ENCODE data around the gene ZNHIT3.

GRCh38 chr17:36545077-36545464, 58.6 kb downstream of the ZNHIT3 start:
- TF ChIP-seq, protein P1, sequence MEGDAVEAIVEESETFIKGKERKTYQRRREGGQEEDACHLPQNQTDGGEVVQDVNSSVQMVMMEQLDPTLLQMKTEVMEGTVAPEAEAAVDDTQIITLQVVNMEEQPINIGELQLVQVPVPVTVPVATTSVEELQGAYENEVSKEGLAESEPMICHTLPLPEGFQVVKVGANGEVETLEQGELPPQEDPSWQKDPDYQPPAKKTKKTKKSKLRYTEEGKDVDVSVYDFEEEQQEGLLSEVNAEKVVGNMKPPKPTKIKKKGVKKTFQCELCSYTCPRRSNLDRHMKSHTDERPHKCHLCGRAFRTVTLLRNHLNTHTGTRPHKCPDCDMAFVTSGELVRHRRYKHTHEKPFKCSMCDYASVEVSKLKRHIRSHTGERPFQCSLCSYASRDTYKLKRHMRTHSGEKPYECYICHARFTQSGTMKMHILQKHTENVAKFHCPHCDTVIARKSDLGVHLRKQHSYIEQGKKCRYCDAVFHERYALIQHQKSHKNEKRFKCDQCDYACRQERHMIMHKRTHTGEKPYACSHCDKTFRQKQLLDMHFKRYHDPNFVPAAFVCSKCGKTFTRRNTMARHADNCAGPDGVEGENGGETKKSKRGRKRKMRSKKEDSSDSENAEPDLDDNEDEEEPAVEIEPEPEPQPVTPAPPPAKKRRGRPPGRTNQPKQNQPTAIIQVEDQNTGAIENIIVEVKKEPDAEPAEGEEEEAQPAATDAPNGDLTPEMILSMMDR (IDR thresholded peaks at IDR 0.05) = no peak
- TF ChIP-seq POLR2A (IDR thresholded peaks at IDR 0.05) = no peak

All from lower leg skin (tissue), 3 donors.